ENCODE measurements around the gene FBXO46. TPM values are rescaled to one million over a fixed set of nuclear protein-coding genes. Genes with fewer than 3 reads are reported as not detected.

FBXO46 gene
- total and polyA plus RNA-seq, 2 of the 4 experiments (the other 2 are of a cell fraction), result 3.0 to 6.8 TPM

DNA sequence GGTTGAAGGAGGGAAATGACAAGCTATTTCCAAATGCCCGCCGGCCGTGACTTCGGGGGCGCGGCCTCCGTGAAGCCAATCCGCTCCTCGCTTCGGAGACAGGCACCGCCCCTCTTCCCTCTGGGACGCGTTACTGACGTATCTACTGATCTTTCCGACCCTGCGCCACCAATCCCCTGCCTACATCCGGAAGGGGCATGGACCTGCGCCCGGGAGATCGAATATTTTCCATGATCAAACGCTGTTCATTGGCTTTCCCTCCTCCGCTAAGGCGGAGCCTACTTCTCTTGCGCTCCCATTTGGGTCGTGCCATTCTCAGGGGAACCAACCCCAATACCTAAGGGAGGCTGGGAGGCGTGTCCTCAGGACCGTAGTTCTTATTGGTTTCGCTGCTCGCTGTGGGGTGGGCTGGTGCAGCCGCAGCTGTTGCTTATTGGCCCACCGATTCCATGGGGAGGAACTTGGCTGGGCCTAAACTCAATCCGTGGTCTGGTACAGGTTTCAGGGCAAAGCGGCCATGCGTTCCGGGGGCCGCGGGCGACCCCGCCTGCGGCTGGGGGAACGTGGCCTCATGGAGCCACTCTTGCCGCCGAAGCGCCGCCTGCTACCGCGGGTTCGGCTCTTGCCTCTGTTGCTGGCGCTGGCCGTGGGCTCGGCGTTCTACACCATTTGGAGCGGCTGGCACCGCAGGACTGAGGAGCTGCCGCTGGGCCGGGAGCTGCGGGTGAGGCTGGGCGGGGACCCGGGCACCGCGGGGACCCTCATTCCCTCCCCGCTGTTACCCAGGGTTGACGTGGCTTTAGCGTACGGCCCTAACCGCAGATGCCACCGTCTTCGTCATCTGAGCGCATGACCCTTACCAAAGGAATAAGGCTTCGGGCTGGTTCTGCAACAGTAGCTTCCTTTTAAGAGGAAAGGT is 38.2 kb downstream of the FBXO46 start, which contains the start of gene QPCTL:
Gene QPCTL, plus strand, starts transcription at position 480 of the 919 bp plus-strand sequence. Its CDS starts 38 bp downstream, at position 518.
- intact Hi-C loops (cut with micrococcal nuclease), result loop anchor here (2.0 to 5.0 kb wide), 2 partner anchors 76 to 185 kb away; partner anchors contain the start of genes SIX5 and VASP
- H3K18ac ChIP-seq (ENCODE audit: low read depth, low read length), result peak within 1 kb of the TSS; percentile 30; the same call in 1 of the 2 replicates
- TF ChIP-seq BHLHE40 (IDR thresholded peaks at IDR 0.05; ENCODE audit: low read depth, low read length) (no peak), FOS (IDR thresholded peaks at IDR 0.05; ENCODE audit: low read depth, low read length) (no peak), SMC3 (IDR thresholded peaks at IDR 0.05; ENCODE audit: low read depth, low read length) (no peak), CHD1 (IDR thresholded peaks at IDR 0.05; ENCODE audit: low read depth, low read length) (no peak), MXI1 (IDR thresholded peaks at IDR 0.05; ENCODE audit: borderline replicate concordance, low read depth, low read length) (peak; percentile 88), POLR2A (IDR thresholded peaks at IDR 0.05; ENCODE audit: low read depth, low read length) (peak; percentile 91), MAFK (IDR thresholded peaks at IDR 0.05; ENCODE audit: low read depth, low read length) (no peak), MAZ (IDR thresholded peaks at IDR 0.05; ENCODE audit: borderline replicate concordance, low read depth, low read length) (peak; percentile 15; the same call in 1 of the 2 replicates), RAD21 (IDR thresholded peaks at IDR 0.05; ENCODE audit: low read length) (no peak)
- TF ChIP-seq, protein P1, sequence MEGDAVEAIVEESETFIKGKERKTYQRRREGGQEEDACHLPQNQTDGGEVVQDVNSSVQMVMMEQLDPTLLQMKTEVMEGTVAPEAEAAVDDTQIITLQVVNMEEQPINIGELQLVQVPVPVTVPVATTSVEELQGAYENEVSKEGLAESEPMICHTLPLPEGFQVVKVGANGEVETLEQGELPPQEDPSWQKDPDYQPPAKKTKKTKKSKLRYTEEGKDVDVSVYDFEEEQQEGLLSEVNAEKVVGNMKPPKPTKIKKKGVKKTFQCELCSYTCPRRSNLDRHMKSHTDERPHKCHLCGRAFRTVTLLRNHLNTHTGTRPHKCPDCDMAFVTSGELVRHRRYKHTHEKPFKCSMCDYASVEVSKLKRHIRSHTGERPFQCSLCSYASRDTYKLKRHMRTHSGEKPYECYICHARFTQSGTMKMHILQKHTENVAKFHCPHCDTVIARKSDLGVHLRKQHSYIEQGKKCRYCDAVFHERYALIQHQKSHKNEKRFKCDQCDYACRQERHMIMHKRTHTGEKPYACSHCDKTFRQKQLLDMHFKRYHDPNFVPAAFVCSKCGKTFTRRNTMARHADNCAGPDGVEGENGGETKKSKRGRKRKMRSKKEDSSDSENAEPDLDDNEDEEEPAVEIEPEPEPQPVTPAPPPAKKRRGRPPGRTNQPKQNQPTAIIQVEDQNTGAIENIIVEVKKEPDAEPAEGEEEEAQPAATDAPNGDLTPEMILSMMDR (conservative IDR thresholded peaks at IDR 0.05; ENCODE audit: low read depth, low read length), result no peak
- TF ChIP-seq, protein P2, sequence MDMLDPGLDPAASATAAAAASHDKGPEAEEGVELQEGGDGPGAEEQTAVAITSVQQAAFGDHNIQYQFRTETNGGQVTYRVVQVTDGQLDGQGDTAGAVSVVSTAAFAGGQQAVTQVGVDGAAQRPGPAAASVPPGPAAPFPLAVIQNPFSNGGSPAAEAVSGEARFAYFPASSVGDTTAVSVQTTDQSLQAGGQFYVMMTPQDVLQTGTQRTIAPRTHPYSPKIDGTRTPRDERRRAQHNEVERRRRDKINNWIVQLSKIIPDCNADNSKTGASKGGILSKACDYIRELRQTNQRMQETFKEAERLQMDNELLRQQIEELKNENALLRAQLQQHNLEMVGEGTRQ (IDR thresholded peaks at IDR 0.05; ENCODE audit: low read depth, low read length), result peak; percentile 57
- TF ChIP-seq, protein P3, sequence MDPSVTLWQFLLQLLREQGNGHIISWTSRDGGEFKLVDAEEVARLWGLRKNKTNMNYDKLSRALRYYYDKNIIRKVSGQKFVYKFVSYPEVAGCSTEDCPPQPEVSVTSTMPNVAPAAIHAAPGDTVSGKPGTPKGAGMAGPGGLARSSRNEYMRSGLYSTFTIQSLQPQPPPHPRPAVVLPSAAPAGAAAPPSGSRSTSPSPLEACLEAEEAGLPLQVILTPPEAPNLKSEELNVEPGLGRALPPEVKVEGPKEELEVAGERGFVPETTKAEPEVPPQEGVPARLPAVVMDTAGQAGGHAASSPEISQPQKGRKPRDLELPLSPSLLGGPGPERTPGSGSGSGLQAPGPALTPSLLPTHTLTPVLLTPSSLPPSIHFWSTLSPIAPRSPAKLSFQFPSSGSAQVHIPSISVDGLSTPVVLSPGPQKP (IDR thresholded peaks at IDR 0.05; ENCODE audit: borderline replicate concordance, low read depth, low read length), result no peak

More for the DNA sequence above, 38.2 kb downstream of the FBXO46 start, which contains the start of gene QPCTL:
- Histone ChIP-seq H3K56ac (ENCODE audit: extremely low read depth, insufficient read depth, low read length) (peak within 1 kb of the TSS; percentile 64), H2BK15ac (ENCODE audit: low read depth, low read length) (no peak within 1 kb of the TSS), H2AK9ac (replicated peaks; ENCODE audit: low read depth, low read length, poor library complexity) (peak within 1 kb of the TSS; percentile 92), H3K9me1 (ENCODE audit: insufficient read depth, low read length) (peaks cover 4% of the 10 kb centered on the region; the same call in 1 of the 2 replicates), H3K27ac (ENCODE audit: insufficient read depth, low read length) (peak within 1 kb of the TSS; percentile 83), H2BK20ac (ENCODE audit: low read depth, low read length) (no peak within 1 kb of the TSS), H3K4me3 (ENCODE audit: insufficient read depth, low read depth, low read length) (peak within 1 kb of the TSS; percentile 89), H4K5ac (ENCODE audit: low read depth, low read length) (peak within 1 kb of the TSS; percentile 74), H3K4ac (ENCODE audit: low read depth, low read length) (peak within 1 kb of the TSS; percentile 64), H3K4me2 (ENCODE audit: low read depth, low read length) (peak within 1 kb of the TSS; percentile 95), H3K79me1 (ENCODE audit: low read depth in 1 of 2, low read length in 2 of 2) (peaks cover 16 to 38% of the 10 kb centered on the region in 2 experiments), H3K27me3 (ENCODE audit: control insufficient read depth, insufficient read depth, low read length) (no peaks in the 10 kb centered on the region), H3K23ac (ENCODE audit: low read depth, low read length) (peak within 1 kb of the TSS; percentile 94; the same call in 1 of the 2 replicates), H3K4me1 (ENCODE audit: control insufficient read depth, insufficient read depth, low read length) (peaks cover 4% of the 10 kb centered on the region), H2BK5ac (ENCODE audit: low read depth, low read length, poor library complexity, severe bottlenecking) (peak within 1 kb of the TSS; percentile 66), H4K91ac (ENCODE audit: insufficient read depth, low read depth, low read length) (peak within 1 kb of the TSS; percentile 64), H2BK120ac (ENCODE audit: low read depth, low read length) (no peak within 1 kb of the TSS), H2AK5ac (ENCODE audit: low read depth, low read length) (peak within 1 kb of the TSS; percentile 66), H3K36me3 (ENCODE audit: control insufficient read depth, insufficient read depth, low read length) (peaks cover 15% of the 10 kb centered on the region), H4K8ac (ENCODE audit: low read depth in 2 of 2, low read length in 2 of 2) (peak within 1 kb of the TSS; percentile 10 to 86), H3K9me3 (ENCODE audit: control insufficient read depth, insufficient read depth, low read length) (no peaks in the 10 kb centered on the region), H3K14ac (replicated peaks; ENCODE audit: low read depth, low read length) (peak within 1 kb of the TSS; percentile 83), H3K9ac (ENCODE audit: low read depth, low read length) (peak within 1 kb of the TSS; percentile 89), H2AFZ (replicated peaks; ENCODE audit: low read length, poor library complexity) (peak within 1 kb of the TSS; percentile 94), H4K20me1 (ENCODE audit: insufficient read depth, low read length) (peaks cover 12% of the 10 kb centered on the region; the same call in 1 of the 2 replicates)
- peak; percentile 94 for ATAC-seq (ENCODE audit: low read depth)
- POLR2A ChIA-PET (ENCODE audit: unreplicated experiment), result interaction anchor here (0.6 to 1.4 kb wide), 4 partner anchors 25 to 156 kb away, joined by 3 to 6 read pairs (median 5); partner anchors contain the start of gene SIX5
- dilution Hi-C loops (cut with HindIII; ENCODE audit: low sequenced_read_pairs, unreplicated experiment) (no loop called here), in situ Hi-C loops (cut with MboI; ENCODE audit: low sequenced_read_pairs) (no loop called here)
- CTCF ChIA-PET, result interaction anchor here (0.6 to 2.1 kb wide), 11 partner anchors 12 to 253 kb away, joined by 3 to 10 read pairs (median 4); no protein-coding TSS in a partner anchor
- no TSS peak for BruUV-seq (replicated peaks)
- 1% methylated on average over 31 of the region's 70 CpGs; no CpG with 5 or more reads in 1 of the 2 experiments for WGBS, 2 experiments (ENCODE audit: extremely low coverage in 2 of 2, insufficient read length in 1 of 2)
- DNase-seq, result peak; percentile 100

All from IMR-90 (cell line).